GM21447 (cell line): Measurements from ENCODE around the gene DUT.

Source experiments
- ATAC-seq: cut with Tn5 transposase; IDR thresholded peaks from one replicate; pipeline ENCODE4 v1.9.1; 2021; ENCODE audit not compliant: unreplicated experiment

Gene DUT

DNA sequence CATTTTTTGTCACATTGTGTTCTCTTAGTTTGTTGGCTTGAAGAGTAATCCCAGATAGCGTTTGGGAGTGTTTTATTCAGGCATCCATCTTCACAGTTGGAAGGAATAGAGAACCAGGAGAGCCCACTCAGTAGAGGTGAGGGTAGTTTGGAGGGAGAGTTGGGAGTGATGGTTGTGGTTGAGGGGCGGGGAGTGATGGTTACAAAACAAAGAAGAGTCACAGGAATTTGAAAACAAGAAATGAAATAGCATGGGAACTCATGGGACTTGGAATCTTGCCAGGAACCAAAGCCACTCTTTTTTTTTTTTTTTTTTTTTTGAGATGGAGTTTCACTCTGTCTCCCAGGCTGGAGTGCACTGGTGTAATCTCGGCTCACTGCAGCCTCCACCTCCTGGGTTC lies 36.3 kb downstream of the DUT start:
- no peak for ATAC-seq

DNA sequence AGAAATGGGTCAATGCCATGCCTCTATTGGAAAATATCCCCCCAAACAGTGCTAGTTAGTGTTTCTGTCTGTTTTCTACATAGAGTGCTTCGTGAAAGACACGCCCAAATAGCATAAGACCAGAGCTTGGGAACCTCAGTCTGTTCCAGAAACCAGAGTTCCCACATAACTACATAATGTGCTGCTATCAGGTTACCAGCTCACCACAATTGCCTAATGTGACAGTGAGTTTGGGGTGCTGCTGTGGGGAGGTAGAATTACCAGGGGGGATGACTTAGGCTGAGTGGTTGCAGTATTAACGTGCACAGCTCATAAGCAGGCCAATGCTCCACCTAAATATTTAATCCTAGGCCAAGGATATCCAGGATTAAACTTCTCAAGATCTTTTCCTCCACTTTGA lies 39.2 kb downstream of the DUT start:
- no peak for ATAC-seq

- ATAC-seq, result no peak
Measured at GRCh38 chr15:48371550-48371949, 40.3 kb downstream of the DUT start.

GRCh38 chr15:48371961-48372360 lies 40.7 kb downstream of the DUT start:
- ATAC-seq, result no peak

DNA sequence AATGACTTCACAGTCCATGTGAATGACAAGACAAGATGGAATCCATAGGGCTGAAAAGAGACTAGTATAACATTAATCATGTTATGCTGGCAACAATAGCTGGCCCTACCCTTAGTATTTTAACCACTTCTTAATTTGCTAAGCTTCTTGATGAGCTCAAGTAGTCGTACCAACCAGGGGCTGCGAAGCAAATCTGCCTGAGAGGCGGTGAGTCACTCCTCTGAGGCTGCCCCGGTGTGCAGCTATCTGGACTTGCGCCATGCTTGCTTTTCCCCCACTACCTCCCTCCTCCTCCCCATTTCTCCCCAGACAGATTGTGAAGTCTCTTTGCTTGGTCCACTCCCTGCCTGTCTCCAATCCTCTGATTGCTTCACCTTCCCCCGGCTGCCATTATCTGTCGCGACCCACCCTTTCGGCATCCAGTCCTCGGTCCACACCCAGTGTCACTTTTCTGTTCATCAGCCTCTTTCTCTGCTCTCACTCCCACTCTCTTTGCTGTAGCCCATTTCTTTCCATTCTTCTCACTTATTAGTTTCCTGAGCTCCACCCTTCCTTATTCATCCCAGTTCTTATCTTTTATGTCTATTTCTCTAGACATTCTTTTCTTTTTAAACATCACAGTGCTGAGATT lies 42.7 kb downstream of the DUT start:
- ATAC-seq, result no peak

DNA sequence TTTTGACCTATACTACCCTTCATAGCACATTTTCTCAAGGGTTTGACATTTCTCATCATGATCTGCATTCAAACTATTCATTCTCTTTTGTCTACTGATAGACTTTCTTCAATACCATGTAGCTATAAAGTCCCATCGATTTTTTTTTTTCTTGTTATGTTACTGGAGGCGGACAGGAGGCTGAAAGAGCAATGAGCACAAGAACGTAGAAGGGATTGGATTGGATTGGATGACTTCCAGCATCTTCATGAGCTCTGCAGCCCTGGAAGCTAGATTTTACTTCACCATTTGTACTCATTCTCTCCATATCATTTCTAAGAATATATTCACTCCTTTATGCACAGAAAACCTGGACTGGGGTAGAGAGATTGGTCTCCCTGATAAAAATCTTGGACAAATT lies 43.2 kb downstream of the DUT start:
- no peak for ATAC-seq

DNA sequence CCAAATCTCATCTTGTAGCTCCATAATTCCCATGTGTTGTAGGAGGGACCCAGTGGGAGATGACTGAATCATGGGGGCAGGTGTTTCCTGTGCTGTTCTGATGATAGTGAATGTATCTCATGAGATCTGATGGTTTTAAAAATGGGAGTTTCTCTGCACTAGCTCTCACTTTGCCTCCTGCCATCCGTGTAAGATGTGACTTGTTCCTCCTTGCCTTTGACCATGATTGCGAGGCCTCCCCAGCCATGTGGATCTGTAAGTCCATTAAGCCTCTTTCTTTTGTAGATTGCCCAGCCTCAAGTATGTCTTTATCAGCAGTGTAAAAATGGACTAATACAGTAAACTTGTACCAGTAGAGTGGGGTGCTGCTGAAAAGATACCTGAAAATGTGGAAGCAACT lies 44.5 kb downstream of the DUT start:
- no peak for ATAC-seq

- no peak for ATAC-seq
Measured at GRCh38 chr15:48380198-48380597, 49.0 kb downstream of the DUT start.

GRCh38 chr15:48381861-48382260 lies 50.6 kb downstream of the DUT start:
- no peak for ATAC-seq

DNA sequence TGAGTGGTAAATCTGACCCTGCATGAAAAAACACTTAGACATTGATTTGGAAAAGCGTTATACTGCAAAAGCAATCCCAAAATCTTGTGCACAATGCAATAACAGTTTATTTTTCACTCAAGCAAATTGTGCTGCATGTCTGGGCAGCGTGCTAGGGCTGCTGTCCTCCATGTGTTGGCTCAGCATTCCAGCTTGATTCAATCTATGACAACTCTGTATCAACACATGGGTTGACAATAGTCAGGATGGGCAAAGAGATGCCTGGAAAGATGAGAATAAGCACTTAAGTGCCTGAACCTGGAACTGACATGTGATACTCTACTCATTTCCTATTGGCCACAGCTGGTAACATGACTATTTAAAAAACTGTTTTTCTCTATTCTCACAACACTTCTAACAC lies 51.8 kb downstream of the DUT start:
- no peak for ATAC-seq

DNA sequence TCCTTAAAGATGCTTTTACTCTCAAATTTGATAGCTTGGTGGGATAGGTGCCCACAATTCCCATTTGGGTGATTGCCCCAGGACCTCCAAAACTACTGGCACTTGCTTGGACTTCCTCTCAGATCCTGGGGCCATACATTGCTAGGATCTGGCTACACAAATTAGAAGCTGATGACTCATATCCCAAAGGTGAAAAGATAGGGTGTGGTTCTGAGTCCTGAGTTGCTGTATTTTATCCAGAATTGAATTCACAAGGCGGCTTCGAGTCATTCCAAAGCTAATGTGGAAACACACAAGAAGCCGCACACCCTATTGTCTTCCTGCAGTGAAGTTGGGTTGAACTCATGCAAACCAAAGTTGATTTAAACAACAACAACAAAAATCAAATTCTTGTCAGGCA lies 53.4 kb downstream of the DUT start:
- ATAC-seq, result no peak

DNA sequence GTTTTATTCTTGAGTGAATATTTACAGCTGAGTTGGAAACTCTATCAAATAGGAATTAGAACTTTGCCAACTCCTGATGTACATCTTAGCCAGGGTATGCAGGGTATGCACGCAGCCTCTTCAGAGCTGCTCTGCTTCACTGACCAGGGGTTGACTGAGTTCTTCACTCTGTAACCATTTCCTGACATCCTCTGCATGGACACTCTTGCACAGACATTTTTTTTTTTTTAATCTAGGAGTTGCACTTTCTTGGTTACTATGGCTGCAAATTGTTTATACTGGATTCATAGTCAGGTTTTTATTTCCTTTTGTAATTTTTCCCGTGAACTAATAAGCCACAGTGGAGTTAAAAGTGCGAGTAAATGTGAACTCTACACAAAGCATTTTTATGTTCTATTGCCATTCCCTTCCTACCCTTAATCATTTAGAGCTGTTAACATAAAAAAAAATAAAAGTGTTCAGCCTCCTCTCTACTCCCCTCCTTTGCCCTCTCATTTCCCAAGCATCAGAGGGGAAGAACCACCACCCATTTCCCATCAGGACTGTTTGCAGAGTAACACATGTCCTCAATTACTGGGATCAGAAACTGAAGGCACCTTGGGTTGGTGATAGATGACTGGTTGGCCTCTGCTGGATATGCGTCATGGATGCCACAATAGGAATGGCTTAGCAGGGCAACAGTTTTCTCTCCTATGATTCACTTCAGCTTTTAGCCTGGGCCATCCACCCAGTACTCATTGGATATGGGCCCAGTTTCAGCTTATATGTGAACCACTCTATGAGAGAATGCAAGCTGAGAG lies 54.0 kb downstream of the DUT start:
- ATAC-seq, result no peak

DNA sequence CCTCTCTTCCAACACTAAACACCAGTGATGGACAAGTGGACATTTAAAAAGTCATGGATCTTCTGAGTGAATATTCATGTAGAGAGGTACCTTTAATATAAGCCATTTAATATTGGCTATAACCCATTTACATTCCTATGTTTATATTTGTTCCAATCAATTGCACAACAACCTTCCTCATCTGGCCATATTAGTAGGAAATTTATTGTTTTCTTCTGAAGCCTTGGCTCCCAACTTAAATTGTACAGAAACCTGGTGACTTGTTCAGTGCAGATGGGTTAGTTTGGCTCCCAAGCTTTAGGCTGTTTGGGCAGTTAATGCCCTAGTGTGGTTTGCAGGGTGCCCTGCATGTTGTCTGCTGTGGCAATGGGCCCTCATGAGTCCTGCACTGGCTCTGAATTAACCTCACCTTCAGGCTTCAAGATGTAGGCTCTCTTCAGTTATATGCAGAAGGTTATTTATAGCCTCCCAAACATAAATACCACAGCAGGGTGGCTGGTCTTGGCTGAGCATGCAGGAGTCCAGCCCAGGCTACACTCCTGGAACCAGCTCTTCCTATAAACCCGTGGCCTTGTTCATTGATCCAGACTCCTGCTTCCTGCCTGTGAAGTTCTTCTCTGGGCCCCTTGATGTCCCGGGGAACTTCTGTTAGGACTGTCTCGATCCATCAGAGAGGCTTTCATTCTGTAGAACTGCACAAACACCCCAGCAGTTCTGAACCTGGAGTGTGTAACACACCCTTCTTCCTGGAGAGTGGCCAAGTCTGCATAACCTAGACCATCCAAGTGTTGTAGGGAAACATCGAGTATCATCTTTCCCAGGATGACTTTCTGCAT lies 57.0 kb downstream of the DUT start:
- no peak for ATAC-seq

- ATAC-seq, result no peak
Measured at GRCh38 chr15:48388910-48389309, 57.7 kb downstream of the DUT start.

DNA sequence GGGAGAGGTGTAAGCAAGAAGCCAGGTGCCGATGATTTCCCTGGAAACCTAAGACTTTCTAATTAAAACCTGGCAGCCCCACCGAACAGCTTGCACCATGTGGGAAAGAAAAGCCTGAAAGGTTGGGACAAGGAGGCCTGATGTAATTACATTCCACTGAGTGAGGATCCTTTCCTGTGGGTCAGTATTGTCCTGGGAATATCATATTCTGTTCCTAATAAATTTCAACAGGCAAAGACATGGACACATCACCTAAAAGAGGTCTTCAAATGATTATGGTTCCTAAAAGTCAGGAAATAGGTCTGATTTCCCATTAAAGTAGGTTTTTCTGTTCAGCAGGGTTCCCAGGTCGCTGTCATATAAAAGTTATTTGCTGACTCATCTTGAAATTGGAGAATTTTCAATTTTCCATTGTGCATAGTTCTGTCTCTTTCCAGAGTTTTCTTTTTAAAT lies 58.5 kb downstream of the DUT start:
- ATAC-seq, result no peak

DNA sequence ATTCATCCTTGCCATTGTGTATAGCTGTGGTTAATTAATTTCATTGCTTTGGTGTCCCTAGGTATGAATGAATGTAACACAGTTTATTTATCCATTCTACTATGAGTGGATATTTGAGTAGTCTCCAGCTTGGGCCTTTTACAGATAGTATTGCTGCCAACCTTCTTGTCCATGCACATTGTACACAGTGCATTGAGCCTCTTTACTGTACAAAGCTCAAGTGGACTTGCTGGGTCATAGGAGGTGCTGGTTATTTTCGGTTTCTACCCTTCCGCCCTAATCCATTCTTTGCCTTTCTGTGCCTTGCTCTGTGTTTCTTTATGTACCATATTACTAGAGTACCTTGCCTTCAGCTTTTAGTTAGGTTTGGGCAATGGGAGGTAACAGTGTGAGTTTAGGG lies 60.7 kb downstream of the DUT start:
- ATAC-seq, result no peak

DNA sequence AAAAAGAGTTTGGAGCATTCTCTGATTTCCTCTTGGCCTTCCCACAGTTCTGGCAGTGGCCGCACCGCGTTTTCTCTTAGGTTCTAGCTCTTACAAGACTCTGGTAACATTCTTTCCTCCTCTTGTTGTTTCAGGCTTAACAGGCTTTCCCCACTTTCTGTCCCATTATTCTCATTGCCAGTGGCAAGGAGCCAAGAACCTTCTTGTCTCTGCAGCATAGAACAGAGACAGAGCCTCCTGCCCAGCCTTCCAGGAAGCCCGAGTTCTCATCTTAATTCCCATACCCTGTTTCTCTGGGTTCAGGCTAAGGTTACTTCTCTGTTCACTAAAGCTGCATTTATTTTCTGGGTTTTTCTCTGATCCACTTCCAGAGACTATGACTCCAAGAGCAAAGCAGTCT lies 61.1 kb downstream of the DUT start:
- ATAC-seq, result no peak
